Vagina (tissue), 2 donors: Measurements from ENCODE around the gene NGEF.

Experiments used
- POLR2AphosphoS5 ChIP-seq, 2 donors: sonication (generic); formaldehyde crosslinking; IDR thresholded peaks; one replicate each; pipeline ENCODE4 v1.9.0; 2017; ENCODE audit warnings: antibody characterized with exemption in 2 of 2, mild to moderate bottlenecking in 2 of 2, low read depth in 1 of 2; ENCODE audit not compliant: insufficient read depth in 1 of 2
- TF ChIP-seq, protein P1 (sequence below), 3 experiments: fragments of 450-650 bp in 2 of 3; fragments of 200-600 bp in 1 of 3; sonication (generic) in 1 of 3; IDR thresholded peaks; one replicate each; pipeline ENCODE4 v1.5.1; 2017 to 2019; ENCODE audit warnings: antibody characterized with exemption in 3 of 3, mild to moderate bottlenecking in 2 of 3, moderate library complexity in 2 of 3

DNA sequence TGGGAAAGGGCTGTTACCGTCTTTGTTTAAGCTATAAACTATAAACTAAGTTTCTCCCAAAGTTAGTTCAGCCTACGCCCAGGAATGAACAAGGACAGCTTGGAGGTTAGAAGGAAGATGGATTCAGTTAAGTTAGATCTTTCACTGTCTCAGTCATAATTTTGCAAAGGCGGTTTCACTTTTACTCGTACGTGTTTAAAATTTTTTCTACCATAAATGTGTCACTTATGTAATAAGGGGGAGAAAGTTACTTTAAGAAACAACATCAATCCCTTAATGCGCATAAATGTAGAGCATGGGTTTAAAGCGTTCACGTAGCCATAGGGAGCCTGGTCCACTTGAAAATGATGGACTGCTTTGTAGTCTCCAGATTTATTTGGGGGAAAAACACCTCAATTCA is 71.7 kb downstream of the NGEF start:
- TF ChIP-seq, protein P1, sequence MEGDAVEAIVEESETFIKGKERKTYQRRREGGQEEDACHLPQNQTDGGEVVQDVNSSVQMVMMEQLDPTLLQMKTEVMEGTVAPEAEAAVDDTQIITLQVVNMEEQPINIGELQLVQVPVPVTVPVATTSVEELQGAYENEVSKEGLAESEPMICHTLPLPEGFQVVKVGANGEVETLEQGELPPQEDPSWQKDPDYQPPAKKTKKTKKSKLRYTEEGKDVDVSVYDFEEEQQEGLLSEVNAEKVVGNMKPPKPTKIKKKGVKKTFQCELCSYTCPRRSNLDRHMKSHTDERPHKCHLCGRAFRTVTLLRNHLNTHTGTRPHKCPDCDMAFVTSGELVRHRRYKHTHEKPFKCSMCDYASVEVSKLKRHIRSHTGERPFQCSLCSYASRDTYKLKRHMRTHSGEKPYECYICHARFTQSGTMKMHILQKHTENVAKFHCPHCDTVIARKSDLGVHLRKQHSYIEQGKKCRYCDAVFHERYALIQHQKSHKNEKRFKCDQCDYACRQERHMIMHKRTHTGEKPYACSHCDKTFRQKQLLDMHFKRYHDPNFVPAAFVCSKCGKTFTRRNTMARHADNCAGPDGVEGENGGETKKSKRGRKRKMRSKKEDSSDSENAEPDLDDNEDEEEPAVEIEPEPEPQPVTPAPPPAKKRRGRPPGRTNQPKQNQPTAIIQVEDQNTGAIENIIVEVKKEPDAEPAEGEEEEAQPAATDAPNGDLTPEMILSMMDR (IDR thresholded peaks at IDR 0.05): no peak
- no peak for TF ChIP-seq POLR2AphosphoS5 (IDR thresholded peaks at IDR 0.05; ENCODE audit: insufficient read depth in 1 of 2, low read depth in 1 of 2)
